ENCODE data around the gene AFF3. TPM values are rescaled to one million over a fixed set of nuclear protein-coding genes. Genes with fewer than 3 reads are reported as not detected.

AFF3 gene
- total and polyA plus RNA-seq, 10 of the 15 experiments (the other 5 are each of a cell fraction or from before 2014, with no cell fraction given) = 0.26 to 5.5 (median 3.0) TPM

- TF ChIP-seq CEBPZ (IDR thresholded peaks at IDR 0.05; ENCODE audit: low read depth, low read length) (no peak), ATF2 (IDR thresholded peaks at IDR 0.05; ENCODE audit: low read length) (no peak), YBX1 (IDR thresholded peaks at IDR 0.05) (no peak), MYB (IDR thresholded peaks at IDR 0.05; ENCODE audit: borderline replicate concordance, low read depth, low read length) (no peak), RBBP5 (conservative IDR thresholded peaks at IDR 0.05) (no peak), NFYA (IDR thresholded peaks at IDR 0.05; ENCODE audit: borderline replicate concordance, low read depth, low read length) (no peak), PRDM15 (CRISPR knock-in tag; IDR thresholded peaks at IDR 0.05) (no peak), ASH2L (IDR thresholded peaks at IDR 0.05; ENCODE audit: borderline replicate concordance, low read depth) (no peak), SPI1 (IDR thresholded peaks at IDR 0.05; ENCODE audit: borderline replicate concordance, insufficient read depth, low read depth, low read length) (no peak)
These were observed 482.5 kb downstream of the AFF3 start (continued) for GRCh38 chr2:99659874-99660273.

Data from GM12878 (cell line).